GM12865 (cell line): Measurements from ENCODE around the gene SPAG17.

Experiments
- DNase-seq: peaks from one replicate; pipeline ENCODE4 v3.0.0; 2010; ENCODE audit warnings: low read depth
- H3K4me3 ChIP-seq: 2 replicates; pipeline ENCODE4 v1.5.1; 2011; ENCODE audit warnings: mild to moderate bottlenecking, low read depth, low read length, control low read depth
- CTCF ChIP-seq: IDR thresholded peaks from 2 replicates; pipeline ENCODE4 v1.5.1; 2011; ENCODE audit warnings: low read length, control low read depth, low read depth, inconsistent platforms; ENCODE audit not compliant: insufficient read depth; ENCODE audit errors: missing control alignments

Gene SPAG17

GRCh38 chr1:118144684-118145083, 40.3 kb downstream of the SPAG17 start:
- no peak for DNase-seq
- no peak overlapping the region for H3K4me3 ChIP-seq
- no peak for TF ChIP-seq CTCF

- no peak for TF ChIP-seq CTCF
- no peak for DNase-seq
- H3K4me3 ChIP-seq: no peak overlapping the region
These were observed 41.2 kb downstream of the SPAG17 start for GRCh38 chr1:118143831-118144230.

GRCh38 chr1:118143121-118143520, 41.9 kb downstream of the SPAG17 start:
- TF ChIP-seq CTCF: no peak
- DNase-seq: no peak
- no peak overlapping the region for H3K4me3 ChIP-seq

GRCh38 chr1:118142546-118142945, 42.5 kb downstream of the SPAG17 start:
- no peak overlapping the region for H3K4me3 ChIP-seq
- TF ChIP-seq CTCF: no peak
- no peak for DNase-seq

- H3K4me3 ChIP-seq: no peak overlapping the region
- no peak for DNase-seq
- TF ChIP-seq CTCF: no peak
These were observed 47.1 kb downstream of the SPAG17 start for GRCh38 chr1:118137900-118138299.

- peak; percentile 85 for DNase-seq
- H3K4me3 ChIP-seq: no peak overlapping the region
- no peak for TF ChIP-seq CTCF
These were observed 48.7 kb downstream of the SPAG17 start for GRCh38 chr1:118136187-118136941.

- DNase-seq: peak; percentile 9
- no peak for TF ChIP-seq CTCF
- no peak overlapping the region for H3K4me3 ChIP-seq
These were observed 53.0 kb downstream of the SPAG17 start for GRCh38 chr1:118132000-118132399.
